ENCODE data around the gene APC2.
"Not testable (repeated sequence)": the region's sequence is repeated elsewhere in the genome, so short reads cannot be mapped to it uniquely, and the experiment has no call there.

APC2 gene

GRCh38 chr19:1514986-1515721, 65.2 kb downstream of the APC2 start:
- no peak for DNase-seq

- no peak for DNase-seq
Observed at GRCh38 chr19:1516395-1516753, 66.5 kb downstream of the APC2 start.

GRCh38 chr19:1518471-1518870, 68.5 kb downstream of the APC2 start:
- DNase-seq, result no peak

GRCh38 chr19:1519802-1520201, 69.9 kb downstream of the APC2 start:
- not testable (repeated sequence) for DNase-seq

- no peak for DNase-seq
Observed at GRCh38 chr19:1520203-1520780, 70.4 kb downstream of the APC2 start.

GRCh38 chr19:1521636-1522035, 71.7 kb downstream of the APC2 start:
- no peak for DNase-seq

GRCh38 chr19:1522061-1522460, 72.1 kb downstream of the APC2 start:
- no peak for DNase-seq

- no peak for DNase-seq
Observed at GRCh38 chr19:1522838-1523237, 72.9 kb downstream of the APC2 start.

Measured in NCI-H2107 (cell line).